Stimulated activated naive B cell treated with anti-CD40 and anti-IgM and Interleukin-4, amounts not matched to agents 10 μg/mL and 1 μg/mL and 100 μg/mL, for 72 hours (primary cell): ENCODE data around the gene FIS1.
"Not testable (repeated sequence)": the region's sequence is repeated elsewhere in the genome, so short reads cannot be mapped to it uniquely, and the experiment has no call there.

Source experiments
- ATAC-seq, 2 donors: fragments of 150-1000 bp; cut with Tn5 transposase; replicated peaks; 2 replicates each; pipeline ENCODE4 v1.10.0; 2021; ENCODE audit warnings: moderate library complexity in 1 of 2
- DNase-seq: peaks from one replicate; pipeline ENCODE4 v3.0.0; 2021
- H3K27ac Mint-ChIP-seq: one replicate; pipeline ENCODE4 v1.8.0; 2022; ENCODE audit warnings: mild to moderate bottlenecking, mixed read lengths
- H3K27me3 Mint-ChIP-seq, 2 donors: one replicate each; pipeline ENCODE4 v1.8.0; 2022; ENCODE audit warnings: mixed read lengths in 2 of 2
- H3K36me3 Mint-ChIP-seq, 2 donors: one replicate each; pipeline ENCODE4 v1.8.0; 2022; ENCODE audit warnings: mixed read lengths in 2 of 2, mild to moderate bottlenecking in 1 of 2
- H3K4me1 Mint-ChIP-seq, 2 donors: one replicate each; pipeline ENCODE4 v1.8.0; 2022; ENCODE audit warnings: mixed read lengths in 2 of 2, mild to moderate bottlenecking in 1 of 2
- H3K4me3 Mint-ChIP-seq, 2 donors: one replicate each; pipeline ENCODE4 v1.8.0; 2022; ENCODE audit warnings: mild to moderate bottlenecking in 2 of 2, mixed read lengths in 2 of 2, moderate library complexity in 1 of 2
- H3K9me3 Mint-ChIP-seq, 2 donors: one replicate each; pipeline ENCODE4 v1.8.0; 2022; ENCODE audit warnings: mixed read lengths in 2 of 2, mild to moderate bottlenecking in 1 of 2

FIS1 gene

GRCh38 chr7:101277155-101277554 lies 32.3 kb upstream of the FIS1 start:
- Mint-ChIP-seq H3K4me3 (no peak overlapping the region), H3K4me1 (no peaks in the 10 kb centered on the region), H3K36me3 (no peaks in the 10 kb centered on the region), H3K9me3 (no peaks in the 10 kb centered on the region), H3K27ac (no peak overlapping the region), H3K27me3 (peaks cover 40 to 67% of the 10 kb centered on the region in 2 donors)
- DNase-seq: no peak
- no peak for ATAC-seq

GRCh38 chr7:101273206-101273605 lies 28.3 kb upstream of the FIS1 start:
- Mint-ChIP-seq H3K9me3 (no peaks in the 10 kb centered on the region), H3K27me3 (peaks cover 24 to 41% of the 10 kb centered on the region in 2 donors), H3K27ac (no peak overlapping the region), H3K36me3 (no peaks in the 10 kb centered on the region), H3K4me1 (no peaks in the 10 kb centered on the region), H3K4me3 (no peak overlapping the region)
- ATAC-seq (no peak), DNase-seq (no peak)

DNA sequence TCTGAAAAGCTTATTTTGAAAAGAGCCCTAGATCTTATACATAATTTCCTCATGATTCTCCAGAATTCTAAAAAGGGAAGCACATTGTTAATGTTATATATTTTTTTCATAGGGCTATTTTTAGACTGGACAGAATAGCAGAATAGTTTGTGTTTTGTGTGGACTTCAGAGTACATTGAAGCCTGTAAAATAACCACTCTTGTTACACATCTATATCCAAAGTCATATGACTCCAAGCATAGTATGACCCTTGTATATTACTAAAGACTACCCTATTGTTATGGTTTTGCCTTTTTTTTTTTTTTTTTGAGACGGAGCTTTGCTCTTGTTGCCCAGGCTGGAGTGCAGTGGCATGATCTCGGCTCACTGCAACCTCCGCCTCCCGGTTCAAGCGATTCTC lies 26.1 kb upstream of the FIS1 start:
- no peaks in the 10 kb centered on the region for H3K36me3 Mint-ChIP-seq

DNA sequence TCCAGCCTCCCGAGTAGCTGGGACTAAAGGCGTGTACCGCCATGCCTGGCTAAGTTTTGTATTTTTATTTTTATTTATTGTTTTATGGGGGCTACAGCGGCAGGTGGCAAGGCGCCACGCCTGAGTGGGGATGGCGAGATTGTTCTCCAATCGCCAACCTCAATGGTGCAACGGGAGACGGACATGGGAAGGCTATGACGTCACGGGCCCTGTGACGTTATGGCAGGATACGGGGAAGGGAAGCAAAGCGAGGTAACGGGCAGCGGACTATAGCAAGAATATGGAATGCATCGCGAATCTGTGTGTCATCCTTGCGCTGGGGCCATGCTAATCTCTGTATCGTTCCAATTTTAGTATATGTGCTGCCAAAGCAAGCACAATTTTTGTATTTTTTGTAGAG lies 24.8 kb upstream of the FIS1 start:
- Mint-ChIP-seq H3K36me3 (no peaks in the 10 kb centered on the region), H3K27me3 (peaks cover 16 to 22% of the 10 kb centered on the region in 2 donors), H3K9me3 (no peaks in the 10 kb centered on the region), H3K4me1 (no peaks in the 10 kb centered on the region), H3K27ac (no peak overlapping the region), H3K4me3 (no peak overlapping the region)
- no peak for ATAC-seq
- no peak for DNase-seq

More for the DNA sequence above, 26.1 kb upstream of the FIS1 start:
- no peaks in the 10 kb centered on the region for H3K4me1 Mint-ChIP-seq
- H3K4me3 Mint-ChIP-seq: no peak overlapping the region
- DNase-seq (no peak), ATAC-seq (no peak)
- H3K27ac Mint-ChIP-seq: no peak overlapping the region
- peaks cover 11 to 21% of the 10 kb centered on the region in 2 donors for H3K27me3 Mint-ChIP-seq
- no peaks in the 10 kb centered on the region for H3K9me3 Mint-ChIP-seq

GRCh38 chr7:101265622-101266516 lies 21.0 kb upstream of the FIS1 start:
- no peak overlapping the region for H3K4me3 Mint-ChIP-seq
- H3K4me1 Mint-ChIP-seq: peaks cover 0 to 8% of the 10 kb centered on the region in 2 donors
- H3K36me3 Mint-ChIP-seq: no peaks in the 10 kb centered on the region
- H3K9me3 Mint-ChIP-seq: no peaks in the 10 kb centered on the region
- ATAC-seq (no peak), DNase-seq (no peak)
- H3K27me3 Mint-ChIP-seq: peaks cover 10 to 40% of the 10 kb centered on the region in 2 donors
- no peak overlapping the region for H3K27ac Mint-ChIP-seq

GRCh38 chr7:101264102-101264706 lies 19.3 kb upstream of the FIS1 start:
- peaks cover 7 to 42% of the 10 kb centered on the region in 2 donors for H3K27me3 Mint-ChIP-seq
- not testable (repeated sequence) for H3K9me3 Mint-ChIP-seq, H3K4me1 Mint-ChIP-seq, DNase-seq, H3K36me3 Mint-ChIP-seq, H3K27ac Mint-ChIP-seq, H3K4me3 Mint-ChIP-seq
- peak in 1 of 2 donors; percentile 34 for ATAC-seq

DNA sequence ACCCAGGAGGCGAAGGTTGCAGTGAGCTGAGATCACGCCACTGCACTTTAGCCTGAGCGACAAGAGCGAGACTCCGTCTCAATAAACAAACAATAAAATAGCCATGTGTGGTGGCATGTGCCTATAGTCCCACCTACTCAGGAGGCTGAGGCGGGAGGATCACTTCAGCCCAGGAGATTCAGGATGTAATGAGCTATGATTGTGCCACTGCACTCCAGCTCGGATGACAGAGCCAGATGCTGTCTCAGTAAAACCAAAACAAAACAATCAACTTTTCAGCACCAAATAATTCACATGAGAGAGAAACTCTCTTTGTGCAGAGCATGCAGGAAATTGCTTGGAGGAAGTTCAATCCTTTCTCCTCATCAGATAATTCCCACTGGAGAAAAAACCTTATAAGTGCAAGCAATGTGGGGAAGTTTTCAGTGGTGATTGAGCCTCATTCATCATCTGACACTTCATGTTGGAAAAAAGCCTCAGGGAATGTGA lies 13.4 kb upstream of the FIS1 start:
- H3K27ac Mint-ChIP-seq: no peak overlapping the region
- H3K27me3 Mint-ChIP-seq: peaks cover 5 to 30% of the 10 kb centered on the region in 2 donors
- no peak overlapping the region for H3K4me3 Mint-ChIP-seq
- H3K9me3 Mint-ChIP-seq: no peaks in the 10 kb centered on the region
- no peaks in the 10 kb centered on the region for H3K36me3 Mint-ChIP-seq
- no peaks in the 10 kb centered on the region for H3K4me1 Mint-ChIP-seq
- no peak for ATAC-seq
- DNase-seq: no peak

- peaks cover 6 to 12% of the 10 kb centered on the region in 2 donors for H3K4me1 Mint-ChIP-seq
- H3K27ac Mint-ChIP-seq: no peak overlapping the region
- peaks cover 5 to 6% of the 10 kb centered on the region in 2 donors for H3K36me3 Mint-ChIP-seq
- no peak for ATAC-seq
- H3K27me3 Mint-ChIP-seq: peaks cover 5 to 7% of the 10 kb centered on the region in 2 donors
- DNase-seq: no peak
- H3K4me3 Mint-ChIP-seq: no peak overlapping the region
- H3K9me3 Mint-ChIP-seq: no peaks in the 10 kb centered on the region
These were observed 10.9 kb upstream of the FIS1 start for GRCh38 chr7:101255796-101256195.

DNA sequence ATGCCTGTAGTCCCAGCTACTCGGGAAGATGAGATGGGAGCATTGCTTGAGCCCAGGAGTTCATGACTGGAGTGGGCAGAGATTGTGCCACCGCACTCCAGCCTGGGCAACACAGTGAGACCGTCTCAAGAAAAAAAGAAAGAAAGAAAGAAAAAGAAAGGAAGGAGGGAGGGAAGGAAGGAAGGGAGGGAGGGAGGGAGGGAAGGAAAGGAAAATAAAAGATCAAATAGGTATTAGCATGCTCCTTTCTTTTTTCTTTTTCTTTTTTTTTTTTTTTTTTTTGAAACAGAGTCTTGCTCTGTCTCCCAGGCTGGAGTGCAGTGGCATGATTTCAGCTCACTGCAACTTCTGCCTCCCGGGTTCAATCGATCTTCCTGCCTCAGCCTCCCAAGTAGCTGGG lies 8.3 kb upstream of the FIS1 start:
- not testable (repeated sequence) for H3K27ac Mint-ChIP-seq, H3K9me3 Mint-ChIP-seq, DNase-seq, ATAC-seq, H3K27me3 Mint-ChIP-seq
- H3K4me3 Mint-ChIP-seq: peak overlapping the region; percentile 88 to 96
- H3K36me3 Mint-ChIP-seq: peaks cover 7 to 12% of the 10 kb centered on the region in 2 donors
- H3K4me1 Mint-ChIP-seq: peaks cover 13 to 25% of the 10 kb centered on the region in 2 donors

DNA sequence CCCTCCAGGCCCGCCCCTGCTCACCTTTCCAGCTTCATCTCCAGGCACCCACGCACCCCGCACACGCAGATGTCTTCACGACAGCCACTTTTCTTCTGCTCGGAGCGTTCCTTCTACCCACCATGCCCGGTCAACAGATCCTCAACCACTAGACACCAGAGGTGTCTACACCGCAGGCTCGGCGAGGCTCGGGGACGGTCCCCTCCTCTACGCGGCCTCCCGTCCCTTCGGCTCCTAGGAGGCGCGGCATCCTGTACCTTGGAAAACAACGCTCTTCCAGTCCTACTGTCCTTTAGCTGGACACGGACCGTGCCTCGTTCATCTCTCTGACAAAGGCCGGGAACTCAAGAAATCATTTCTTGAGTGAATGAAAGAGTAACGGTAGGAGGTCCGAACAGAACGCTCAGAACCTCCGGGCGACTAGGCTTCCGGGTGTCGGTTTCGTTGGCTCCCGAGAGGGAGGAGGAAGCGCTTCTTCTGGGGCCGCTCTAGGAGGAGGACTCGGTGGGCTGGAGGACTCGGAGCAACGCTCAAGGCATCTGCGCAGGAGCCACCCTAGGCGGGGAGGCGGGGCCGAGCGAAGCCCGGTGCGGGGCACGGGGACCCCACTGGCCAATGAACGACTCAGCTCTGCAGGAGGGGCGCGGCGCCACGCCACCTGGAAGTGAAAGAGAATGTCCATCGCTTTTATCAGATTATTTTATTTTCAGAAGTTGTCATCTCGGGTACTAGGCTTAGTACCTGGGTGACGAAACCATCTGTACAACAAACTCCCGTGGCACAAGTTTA lies 7.2 kb upstream of the FIS1 start:
- peak overlapping the region; percentile 95 for H3K27ac Mint-ChIP-seq
- ATAC-seq (peak; percentile 99), DNase-seq (peak; percentile 99)
- peaks cover 13 to 19% of the 10 kb centered on the region in 2 donors for H3K36me3 Mint-ChIP-seq
- H3K9me3 Mint-ChIP-seq: no peaks in the 10 kb centered on the region
- peak overlapping the region; percentile 88 to 96 for H3K4me3 Mint-ChIP-seq
- peaks cover 19 to 35% of the 10 kb centered on the region in 2 donors for H3K4me1 Mint-ChIP-seq
- H3K27me3 Mint-ChIP-seq: peaks cover 5 to 7% of the 10 kb centered on the region in 2 donors

GRCh38 chr7:101250324-101250723 lies 5.4 kb upstream of the FIS1 start:
- DNase-seq: no peak
- Mint-ChIP-seq H3K36me3 (peaks cover 19 to 26% of the 10 kb centered on the region in 2 donors), H3K27ac (peak overlapping the region; percentile 43), H3K4me3 (peak overlapping the region; percentile 88 to 96), H3K4me1 (peaks cover 25 to 46% of the 10 kb centered on the region in 2 donors), H3K9me3 (no peaks in the 10 kb centered on the region), H3K27me3 (peaks cover 0 to 7% of the 10 kb centered on the region in 2 donors)
- peak; percentile 24 to 41 for ATAC-seq

GRCh38 chr7:101248276-101248675 lies 3.4 kb upstream of the FIS1 start:
- H3K36me3 Mint-ChIP-seq: peaks cover 25 to 35% of the 10 kb centered on the region in 2 donors
- no peak overlapping the region for H3K27ac Mint-ChIP-seq
- DNase-seq (no peak), ATAC-seq (no peak)
- no peaks in the 10 kb centered on the region for H3K9me3 Mint-ChIP-seq
- H3K27me3 Mint-ChIP-seq: no peaks in the 10 kb centered on the region
- H3K4me1 Mint-ChIP-seq: peaks cover 34 to 61% of the 10 kb centered on the region in 2 donors
- H3K4me3 Mint-ChIP-seq: no peak overlapping the region

GRCh38 chr7:101245147-101245668 lies 327 bp upstream of the FIS1 start:
- peaks cover 28 to 58% of the 10 kb centered on the region in 2 donors for H3K4me1 Mint-ChIP-seq
- ATAC-seq (no peak), DNase-seq (no peak)
- H3K36me3 Mint-ChIP-seq: peaks cover 25 to 37% of the 10 kb centered on the region in 2 donors
- peak overlapping the region; percentile 92 to 99 for H3K4me3 Mint-ChIP-seq
- H3K27me3 Mint-ChIP-seq: no peaks in the 10 kb centered on the region
- H3K9me3 Mint-ChIP-seq: no peaks in the 10 kb centered on the region
- H3K27ac Mint-ChIP-seq: peak overlapping the region; percentile 98
